Adipocyte (in vitro differentiated cells): ENCODE data around the gene IGSF9B.

Experiments
- DNase-seq: peaks from one replicate; pipeline ENCODE4 v3.0.0-alpha.2; 2015; ENCODE audit warnings: low read depth
- H3K27me3 ChIP-seq: replicated peaks from 2 replicates; pipeline ENCODE4 v1.7.0; 2013; ENCODE audit warnings: mild to moderate bottlenecking, low read length, moderate library complexity; ENCODE audit not compliant: control insufficient read depth, insufficient read depth
- H3K36me3 ChIP-seq: 2 replicates; pipeline ENCODE4 v1.7.0; 2013; ENCODE audit warnings: low read length, mild to moderate bottlenecking, moderate library complexity; ENCODE audit not compliant: control insufficient read depth, insufficient read depth, severe bottlenecking
- H3K4me1 ChIP-seq: 2 replicates; pipeline ENCODE4 v1.7.0; 2013; ENCODE audit warnings: mild to moderate bottlenecking, low read length, moderate library complexity; ENCODE audit not compliant: control insufficient read depth, insufficient read depth
- H3K4me3 ChIP-seq: 2 replicates; pipeline ENCODE4 v1.7.0; 2013; ENCODE audit warnings: mild to moderate bottlenecking, low read length, moderate library complexity
- H3K9ac ChIP-seq: 2 replicates; pipeline ENCODE4 v1.7.0; 2013; ENCODE audit warnings: mild to moderate bottlenecking, low read length, moderate library complexity
- H3K9me3 ChIP-seq: 2 replicates; pipeline ENCODE4 v1.7.0; 2013; ENCODE audit warnings: mild to moderate bottlenecking, low read length, moderate library complexity; ENCODE audit not compliant: control insufficient read depth

IGSF9B gene

GRCh38 chr11:133864756-133865155, 92.0 kb downstream of the IGSF9B start:
- H3K27me3 ChIP-seq, result no peaks in the 10 kb centered on the region
- H3K4me3 ChIP-seq, result no peak overlapping the region
- no peaks in the 10 kb centered on the region for H3K4me1 ChIP-seq
- H3K36me3 ChIP-seq, result no peaks in the 10 kb centered on the region
- H3K9me3 ChIP-seq, result no peaks in the 10 kb centered on the region
- H3K9ac ChIP-seq, result no peak overlapping the region
- DNase-seq, result no peak

- H3K4me1 ChIP-seq, result no peaks in the 10 kb centered on the region
- H3K4me3 ChIP-seq, result no peak overlapping the region
- no peaks in the 10 kb centered on the region for H3K27me3 ChIP-seq
- H3K9me3 ChIP-seq, result peaks cover 4% of the 10 kb centered on the region
- no peak for DNase-seq
- no peaks in the 10 kb centered on the region for H3K36me3 ChIP-seq
- H3K9ac ChIP-seq, result no peak overlapping the region
Observed at GRCh38 chr11:133860151-133860550, 96.6 kb downstream of the IGSF9B start.
